Stimulated activated naive CD8-positive, alpha-beta T cell treated with anti-CD3 and anti-CD28 coated beads, Interleukin-15, amount 100 ng/mL, for 72 hours (primary cell): Measurements from ENCODE around the gene VPS13C.
A peak's percentile ranks its signal among the peaks of the same experiment; 100 is the strongest.

Source experiments
- ATAC-seq: fragments of 150-1000 bp; cut with Tn5 transposase; 2 replicates; pipeline ENCODE4 v1.10.0; 2021; ENCODE audit warnings: mild to moderate bottlenecking, moderate library complexity
- DNase-seq, 2 donors: peaks; one replicate each; pipeline ENCODE4 v3.0.0; 2021 to 2022
- H3K27ac Mint-ChIP-seq, 2 donors: one replicate each; pipeline ENCODE4 v1.8.0; 2022; ENCODE audit warnings: mild to moderate bottlenecking in 2 of 2, mixed read lengths in 2 of 2, moderate library complexity in 2 of 2
- H3K27me3 Mint-ChIP-seq: one replicate; pipeline ENCODE4 v1.8.0; 2022; ENCODE audit warnings: mixed read lengths
- H3K4me1 Mint-ChIP-seq: one replicate; pipeline ENCODE4 v1.8.0; 2022; ENCODE audit warnings: mild to moderate bottlenecking, mixed read lengths
- H3K4me3 Mint-ChIP-seq, 2 donors: one replicate each; pipeline ENCODE4 v1.8.0; 2022; ENCODE audit warnings: mild to moderate bottlenecking in 2 of 2, mixed read lengths in 2 of 2, moderate library complexity in 1 of 2
- H3K9me3 Mint-ChIP-seq, 2 donors: one replicate each; pipeline ENCODE4 v1.8.0; 2022; ENCODE audit warnings: mixed read lengths in 2 of 2

VPS13C gene

DNA sequence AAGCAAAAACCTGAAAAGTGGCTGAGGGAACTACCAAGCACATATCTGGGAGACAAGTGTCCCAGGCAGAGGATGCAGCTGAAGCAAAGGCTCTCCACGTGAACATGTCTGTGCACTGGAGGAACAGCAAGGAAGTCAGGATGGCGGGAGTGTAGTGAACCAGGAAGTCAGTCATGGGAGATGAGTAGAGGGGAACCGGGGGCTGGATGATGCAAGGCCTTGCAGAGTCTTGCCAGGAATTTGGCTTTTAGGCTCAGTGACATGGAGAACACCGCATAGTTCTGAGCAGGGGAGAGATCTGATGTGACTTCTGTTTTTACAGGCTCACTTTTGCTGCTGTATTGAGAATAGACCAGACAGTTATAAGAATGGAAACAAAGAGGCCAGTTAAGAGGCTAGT is 25.5 kb upstream of the VPS13C start:
- H3K27me3 Mint-ChIP-seq: peaks cover 16% of the 10 kb centered on the region
- no peak overlapping the region for H3K4me3 Mint-ChIP-seq
- peak overlapping the region in 1 of 2 donors; percentile 79 for H3K27ac Mint-ChIP-seq
- no peaks in the 10 kb centered on the region for H3K4me1 Mint-ChIP-seq
- H3K9me3 Mint-ChIP-seq: peaks cover 6 to 24% of the 10 kb centered on the region in 2 donors
- ATAC-seq: no peak
- no peak for DNase-seq

DNA sequence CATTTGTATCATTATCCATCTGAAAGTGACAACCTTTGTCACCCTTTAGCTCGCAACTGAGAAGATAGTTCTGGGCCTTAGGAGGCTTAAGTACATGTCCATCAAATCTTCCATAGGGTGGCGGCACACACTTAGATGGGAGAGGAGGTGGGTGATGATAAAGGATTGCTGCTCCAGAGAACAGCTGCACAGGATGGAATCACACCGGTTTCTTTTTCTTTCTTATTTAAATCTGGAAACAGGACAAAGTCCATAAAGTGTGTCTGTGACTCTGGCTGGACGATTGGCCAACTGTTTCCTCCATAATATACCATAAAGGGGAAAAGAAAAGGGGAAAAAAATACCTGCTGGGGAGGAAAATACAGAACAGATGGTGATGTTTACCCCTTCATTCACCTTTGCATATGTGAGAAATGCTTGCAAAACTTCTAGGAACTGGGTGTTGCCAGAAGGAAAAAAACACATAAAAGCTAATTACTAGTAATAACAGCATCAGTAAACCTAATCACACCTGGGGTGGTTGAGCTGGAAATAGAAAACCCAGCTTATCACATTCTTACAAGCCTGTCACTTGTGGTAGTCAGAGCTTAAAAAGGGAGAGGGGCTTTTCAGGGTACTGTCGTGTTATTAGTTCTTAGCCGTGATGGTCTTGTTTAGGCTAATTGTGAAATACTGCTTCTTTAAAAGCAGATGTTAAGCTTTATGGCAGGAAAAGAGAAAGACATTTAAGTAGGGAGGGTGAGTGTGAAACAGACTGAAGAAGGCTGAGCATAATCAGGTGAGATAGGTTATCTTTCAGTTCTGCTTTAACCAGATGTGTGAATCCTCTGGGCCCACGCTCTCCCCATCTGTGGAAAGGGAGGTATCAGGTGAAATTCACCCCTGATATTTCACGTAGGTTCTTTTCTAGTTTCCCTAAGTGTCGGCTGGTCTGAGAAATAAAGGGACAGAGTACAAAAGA is 23.2 kb upstream of the VPS13C start:
- H3K27me3 Mint-ChIP-seq: peaks cover 14% of the 10 kb centered on the region
- no peak for ATAC-seq
- peaks cover 6 to 24% of the 10 kb centered on the region in 2 donors for H3K9me3 Mint-ChIP-seq
- H3K4me3 Mint-ChIP-seq: no peak overlapping the region
- H3K27ac Mint-ChIP-seq: no peak overlapping the region
- H3K4me1 Mint-ChIP-seq: no peaks in the 10 kb centered on the region
- no peak for DNase-seq

DNA sequence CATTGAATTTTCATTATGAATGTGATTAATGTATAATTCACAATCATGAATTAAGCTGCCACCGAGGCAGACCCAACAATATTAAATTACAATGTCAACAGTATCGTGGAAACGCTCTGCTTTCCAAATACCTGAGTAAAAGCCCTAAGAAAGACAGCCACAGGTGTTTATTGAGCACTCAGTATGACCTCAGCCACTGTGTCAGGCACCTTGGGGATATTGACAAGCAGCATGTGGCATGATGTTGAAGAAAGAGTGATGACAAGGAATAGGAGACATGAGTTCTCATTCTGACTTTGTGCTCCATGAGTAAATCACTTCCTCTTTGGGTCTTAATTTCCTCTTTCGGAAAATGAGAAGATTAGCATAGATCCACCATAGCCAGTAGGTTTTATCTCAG is 19.3 kb upstream of the VPS13C start:
- peaks cover 14% of the 10 kb centered on the region for H3K27me3 Mint-ChIP-seq
- ATAC-seq (no peak), DNase-seq (no peak)
- H3K27ac Mint-ChIP-seq: no peak overlapping the region
- no peaks in the 10 kb centered on the region for H3K4me1 Mint-ChIP-seq
- peaks cover 6 to 20% of the 10 kb centered on the region in 2 donors for H3K9me3 Mint-ChIP-seq
- no peak overlapping the region for H3K4me3 Mint-ChIP-seq

DNA sequence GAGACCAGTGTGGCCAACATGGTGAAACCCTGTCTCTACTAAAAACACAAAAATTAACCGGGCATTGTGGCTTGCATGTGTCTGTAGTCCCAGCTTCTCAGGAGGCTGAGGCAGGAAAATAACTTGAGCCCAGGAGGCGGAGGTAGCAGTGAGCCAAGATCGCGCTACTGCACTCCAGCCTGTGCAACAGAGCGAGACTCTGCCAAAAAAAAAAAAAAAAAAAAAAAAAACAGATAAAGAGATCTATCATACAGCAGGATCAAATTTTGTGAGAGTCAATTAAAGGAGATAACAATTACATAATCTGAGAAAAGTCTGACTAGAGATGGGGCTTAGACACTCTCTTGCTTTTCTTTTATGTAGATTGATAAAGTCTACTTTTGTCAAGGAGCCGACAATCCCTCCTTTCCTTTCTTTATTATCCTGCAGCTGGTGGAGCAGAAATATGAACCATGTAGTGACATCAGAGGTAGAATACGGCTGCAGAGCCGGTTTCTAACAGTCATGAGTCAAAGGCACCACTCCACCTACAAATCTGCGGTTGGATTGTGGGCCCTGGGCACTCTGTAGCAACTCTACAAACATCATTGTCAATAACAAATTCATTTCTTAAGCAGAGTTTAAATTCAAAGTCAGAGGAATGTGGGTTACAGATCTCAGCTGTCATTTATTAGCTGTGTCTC is 15.5 kb upstream of the VPS13C start:
- Mint-ChIP-seq H3K4me1 (no peaks in the 10 kb centered on the region), H3K4me3 (no peak overlapping the region), H3K9me3 (no peaks in the 10 kb centered on the region), H3K27ac (no peak overlapping the region), H3K27me3 (peaks cover 17% of the 10 kb centered on the region)
- DNase-seq (no peak), ATAC-seq (no peak)

DNA sequence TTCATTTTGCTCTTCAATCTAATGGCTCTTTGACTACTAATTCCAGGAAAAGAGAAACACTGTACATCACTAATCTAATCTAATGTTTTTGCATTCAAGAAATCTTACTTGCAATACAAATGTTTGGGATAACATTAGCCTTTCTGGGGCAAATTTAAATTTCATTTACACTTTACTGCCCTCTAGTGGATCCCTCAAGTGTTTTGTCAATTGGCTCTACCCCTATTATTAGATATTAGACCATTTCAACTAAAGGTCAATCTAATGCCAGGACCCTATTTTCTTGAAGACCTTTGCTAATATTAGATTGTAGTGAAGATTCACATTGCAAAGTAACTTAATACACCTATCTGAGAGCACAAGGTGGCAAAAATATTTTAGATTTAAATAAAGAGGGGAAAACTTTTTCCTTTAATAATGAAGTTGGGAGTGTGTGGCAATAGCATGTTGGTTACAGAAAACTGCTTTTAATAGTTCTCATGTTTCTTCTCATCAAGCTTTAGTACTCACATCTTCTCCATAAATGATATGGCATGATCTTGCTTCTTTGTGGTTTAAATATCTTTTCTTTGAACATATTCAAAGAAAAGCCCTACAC is 11.6 kb upstream of the VPS13C start:
- Mint-ChIP-seq H3K4me1 (peaks cover 15% of the 10 kb centered on the region), H3K27me3 (peaks cover 25% of the 10 kb centered on the region), H3K9me3 (no peaks in the 10 kb centered on the region), H3K4me3 (no peak overlapping the region), H3K27ac (no peak overlapping the region)
- DNase-seq: no peak
- no peak for ATAC-seq

DNA sequence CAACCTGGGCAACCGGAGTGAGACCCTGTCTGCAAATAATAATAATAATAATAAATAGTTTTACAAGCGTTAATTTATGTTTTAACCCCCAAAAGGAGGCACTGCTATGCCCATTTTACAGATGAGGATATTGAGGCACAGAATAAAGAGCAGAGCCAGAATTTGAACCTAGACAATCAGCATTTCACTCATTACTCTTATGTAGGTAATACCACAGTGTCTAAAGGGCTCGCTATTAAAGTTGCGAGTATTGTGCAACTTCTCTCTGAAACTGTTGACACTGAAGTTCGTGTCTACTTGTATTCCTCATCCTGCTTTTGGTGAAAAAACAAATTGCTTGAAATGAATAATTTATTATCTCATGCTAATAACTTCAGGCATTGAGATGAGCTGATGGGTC is 9.3 kb upstream of the VPS13C start:
- Mint-ChIP-seq H3K4me3 (no peak overlapping the region), H3K9me3 (no peaks in the 10 kb centered on the region)

DNA sequence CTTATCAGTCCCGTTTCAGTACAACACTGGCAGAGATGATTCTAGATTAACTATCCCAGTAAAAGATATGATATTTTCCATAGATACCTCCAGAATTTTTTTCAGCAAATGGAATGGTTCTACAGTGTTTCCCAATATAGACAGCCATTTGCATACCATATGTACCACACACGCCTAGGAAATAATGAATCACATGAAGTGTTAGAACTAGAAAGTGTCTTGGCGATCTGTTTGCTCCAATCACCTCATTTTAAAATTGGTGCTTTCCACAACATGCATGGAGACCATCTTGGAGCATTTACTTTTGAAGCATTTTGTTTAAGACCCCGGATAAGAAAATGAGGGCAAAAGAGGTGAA is 8.5 kb upstream of the VPS13C start:
- ATAC-seq (peak; percentile 31), DNase-seq (no peak)
- Mint-ChIP-seq H3K9me3 (no peaks in the 10 kb centered on the region), H3K27ac (peak overlapping the region; percentile 10 to 46), H3K4me1 (peaks cover 25% of the 10 kb centered on the region), H3K4me3 (peak overlapping the region; percentile 69 to 73), H3K27me3 (peaks cover 35% of the 10 kb centered on the region)

More for the DNA sequence above, 9.3 kb upstream of the VPS13C start:
- no peak for DNase-seq
- H3K27me3 Mint-ChIP-seq: peaks cover 37% of the 10 kb centered on the region
- peaks cover 23% of the 10 kb centered on the region for H3K4me1 Mint-ChIP-seq
- no peak overlapping the region for H3K27ac Mint-ChIP-seq
- ATAC-seq: no peak

DNA sequence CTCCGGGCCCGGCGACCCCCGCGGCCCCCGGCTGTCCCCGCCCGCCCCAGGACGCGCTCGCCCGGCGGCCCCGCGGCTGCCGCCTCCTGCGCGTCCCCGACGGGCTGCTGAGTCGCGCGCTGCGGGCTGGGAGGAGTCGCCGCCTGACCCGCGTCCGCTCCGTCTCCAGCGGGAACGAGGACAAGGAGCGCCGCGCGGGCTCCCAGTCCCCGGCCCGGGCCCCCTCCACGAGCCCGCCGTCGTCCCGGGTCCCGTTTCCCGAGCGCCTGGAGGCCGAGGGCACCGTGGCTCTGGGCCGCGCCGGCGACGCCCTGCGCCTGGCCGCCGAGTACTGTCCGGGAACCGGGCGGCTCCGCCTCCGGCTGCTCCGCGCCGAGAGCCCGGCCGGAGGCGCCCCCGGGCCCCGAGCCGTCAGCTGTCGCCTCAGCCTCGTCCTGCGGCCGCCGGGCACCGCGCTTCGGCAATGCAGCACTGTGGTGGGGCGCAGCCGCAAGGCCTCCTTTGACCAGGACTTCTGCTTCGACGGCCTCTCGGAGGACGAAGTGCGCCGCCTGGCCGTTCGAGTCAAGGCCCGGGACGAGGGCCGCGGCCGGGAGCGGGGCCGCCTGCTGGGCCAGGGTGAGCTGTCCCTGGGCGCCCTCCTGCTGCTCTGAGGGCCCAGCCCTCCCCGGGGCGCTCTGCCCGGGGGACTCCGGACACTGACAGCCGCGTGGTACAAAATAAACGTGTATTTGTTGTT is 8.0 kb upstream of the VPS13C start:
- H3K4me3 Mint-ChIP-seq: peak overlapping the region; percentile 69 to 73
- no peaks in the 10 kb centered on the region for H3K9me3 Mint-ChIP-seq
- no peak overlapping the region for H3K27ac Mint-ChIP-seq
- peaks cover 39% of the 10 kb centered on the region for H3K27me3 Mint-ChIP-seq
- ATAC-seq (peak; percentile 68), DNase-seq (peak; percentile 25 to 49)
- H3K4me1 Mint-ChIP-seq: peaks cover 30% of the 10 kb centered on the region

DNA sequence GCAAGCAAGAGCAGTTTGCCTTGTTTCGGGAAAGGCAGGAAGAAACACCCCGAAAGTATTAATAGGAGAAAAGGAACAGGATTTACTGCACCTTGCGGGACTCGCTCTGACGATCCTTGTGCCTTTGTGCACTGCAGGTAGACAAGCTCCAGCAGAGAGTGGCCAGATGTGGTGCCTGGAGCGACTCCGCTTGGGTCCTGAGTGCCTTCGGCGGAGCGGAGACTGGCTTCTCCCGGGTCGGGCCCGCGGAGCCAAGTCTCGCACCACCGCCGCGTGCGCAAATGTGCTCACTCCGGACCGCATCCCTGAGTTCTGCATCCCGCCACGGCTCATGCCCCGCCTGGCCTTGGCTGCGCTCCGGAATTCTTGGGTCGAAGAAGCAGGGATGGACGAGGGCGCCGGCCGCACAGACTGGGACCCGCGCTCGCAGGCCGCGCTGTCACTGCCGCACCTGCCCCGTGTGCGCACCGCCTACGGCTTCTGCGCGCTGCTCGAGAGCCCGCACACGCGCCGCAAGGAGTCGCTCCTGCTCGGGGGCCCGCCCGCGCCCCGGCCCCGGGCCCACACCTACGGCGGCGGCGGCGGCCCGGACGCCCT is 7.3 kb upstream of the VPS13C start:
- peaks cover 39% of the 10 kb centered on the region for H3K27me3 Mint-ChIP-seq
- peaks cover 37% of the 10 kb centered on the region for H3K4me1 Mint-ChIP-seq
- DNase-seq (peak; percentile 32 to 37), ATAC-seq (peak; percentile 77)
- H3K9me3 Mint-ChIP-seq: no peaks in the 10 kb centered on the region
- peak overlapping the region; percentile 21 to 74 for H3K27ac Mint-ChIP-seq
- H3K4me3 Mint-ChIP-seq: peak overlapping the region; percentile 88 to 89

DNA sequence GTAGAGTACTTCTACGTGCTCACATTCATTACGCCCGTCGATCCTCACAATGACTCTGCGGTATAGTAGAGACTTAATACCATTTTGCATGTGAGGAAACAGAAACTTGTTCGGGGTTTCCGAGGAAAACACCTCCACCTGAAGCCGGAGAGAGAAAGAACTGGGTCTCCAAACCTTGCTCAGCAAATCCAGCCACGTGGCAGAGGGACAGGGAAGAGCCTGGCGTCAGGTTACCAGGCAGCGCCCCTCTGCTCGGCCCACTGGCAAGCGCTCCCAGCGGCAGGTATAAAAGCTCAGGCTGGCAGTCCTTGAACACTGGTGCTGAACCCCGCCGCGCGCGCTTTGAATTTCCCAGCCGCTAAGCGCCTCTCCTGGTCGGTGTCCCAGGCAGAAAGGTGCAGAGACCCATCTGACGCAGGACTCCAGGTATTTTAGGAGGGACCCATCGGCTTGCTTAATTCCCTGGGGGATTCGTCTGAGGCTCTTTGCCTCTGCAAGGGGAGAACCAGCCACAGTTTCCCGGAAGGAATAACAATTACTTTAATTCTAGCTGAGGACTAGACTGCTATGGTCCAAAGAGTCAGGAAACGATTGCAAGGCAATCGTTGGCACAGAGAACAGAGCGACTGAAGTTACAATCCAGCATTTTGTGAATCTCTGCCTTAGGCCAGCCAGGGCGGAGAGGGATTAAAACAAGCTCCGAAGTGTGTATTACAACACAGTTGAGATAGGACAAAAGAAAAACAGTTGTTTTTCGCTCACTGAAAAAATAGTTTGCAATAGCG is 6.6 kb upstream of the VPS13C start, which contains the start of gene C2CD4A:
Gene C2CD4A, plus strand, starts transcription at position 315 of the 785 bp plus-strand sequence. CDS start 637 bp downstream, outside the sequence.
- DNase-seq: peak; percentile 43 to 48
- peak within 1 kb of the TSS; percentile 21 to 74 for H3K27ac Mint-ChIP-seq
- peaks cover 39% of the 10 kb centered on the region for H3K27me3 Mint-ChIP-seq
- H3K9me3 Mint-ChIP-seq: no peaks in the 10 kb centered on the region
- H3K4me3 Mint-ChIP-seq: peak within 1 kb of the TSS; percentile 88 to 89
- peak; percentile 69 for ATAC-seq
- H3K4me1 Mint-ChIP-seq: peaks cover 44% of the 10 kb centered on the region

DNA sequence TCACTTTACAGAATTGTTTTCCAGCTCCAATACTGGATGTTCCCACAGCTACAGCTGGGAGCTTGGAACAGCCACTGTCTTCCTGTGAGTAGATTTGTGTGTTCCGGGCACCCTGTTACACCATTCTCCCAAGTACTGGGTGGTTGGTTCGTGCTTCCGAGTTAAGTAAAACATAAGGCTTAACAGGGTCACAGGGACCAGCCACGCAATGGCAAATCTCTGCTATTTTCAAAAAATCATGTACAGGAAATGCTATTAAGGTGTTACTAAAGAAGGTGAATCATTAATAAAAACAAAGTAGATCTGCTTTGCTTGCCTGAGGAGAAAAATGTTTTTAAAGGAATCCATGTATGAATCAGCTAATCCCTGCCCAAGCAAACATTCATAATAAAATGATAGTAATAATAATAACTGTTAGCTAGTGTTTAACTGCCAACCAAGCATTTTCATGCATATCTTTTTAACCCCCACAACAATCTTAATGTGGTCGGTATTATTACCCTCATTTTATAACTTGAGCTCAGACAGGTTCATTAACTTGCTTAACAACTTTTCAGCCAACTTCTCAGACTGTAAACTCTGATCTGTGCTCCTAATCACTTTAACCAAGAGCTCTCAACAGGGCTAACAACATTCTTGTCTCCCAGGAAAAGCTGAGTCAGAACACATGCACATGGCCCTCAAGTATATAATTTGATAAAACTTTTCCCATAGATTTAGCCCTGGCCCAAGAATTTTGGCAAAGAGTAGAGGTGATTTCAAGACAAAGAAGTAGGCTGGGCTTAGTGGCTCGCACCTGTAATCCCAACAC is 3.8 kb upstream of the VPS13C start:
- no peak overlapping the region for H3K27ac Mint-ChIP-seq
- no peak for ATAC-seq
- DNase-seq: no peak
- no peak overlapping the region for H3K4me3 Mint-ChIP-seq
- H3K27me3 Mint-ChIP-seq: peaks cover 33% of the 10 kb centered on the region
- H3K9me3 Mint-ChIP-seq: no peaks in the 10 kb centered on the region
- H3K4me1 Mint-ChIP-seq: peaks cover 56% of the 10 kb centered on the region

DNA sequence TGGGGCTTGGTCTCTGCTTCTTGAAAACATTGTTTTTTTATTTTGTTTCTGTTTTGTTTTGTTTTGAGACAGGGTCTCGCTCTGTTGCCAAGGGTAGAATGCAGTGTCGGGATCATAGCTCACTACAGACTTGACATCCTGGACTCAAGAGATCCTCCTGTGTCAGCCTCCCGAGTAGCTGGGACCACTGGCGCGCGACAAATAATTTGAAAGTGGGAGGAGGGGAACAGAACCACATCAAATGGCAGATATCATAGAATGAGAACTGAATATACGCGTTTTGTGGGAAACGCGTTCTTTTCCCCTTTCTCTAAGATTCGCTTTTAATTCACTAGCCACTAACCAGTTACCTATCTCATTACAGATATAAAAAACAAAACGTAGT is 641 bp upstream of the VPS13C start:
- H3K9me3 Mint-ChIP-seq: no peaks in the 10 kb centered on the region
- peak overlapping the region; percentile 88 to 95 for H3K4me3 Mint-ChIP-seq
- ATAC-seq (no peak), DNase-seq (no peak)
- peak overlapping the region; percentile 92 to 97 for H3K27ac Mint-ChIP-seq
- H3K27me3 Mint-ChIP-seq: peaks cover 12% of the 10 kb centered on the region
- H3K4me1 Mint-ChIP-seq: peaks cover 55% of the 10 kb centered on the region

DNA sequence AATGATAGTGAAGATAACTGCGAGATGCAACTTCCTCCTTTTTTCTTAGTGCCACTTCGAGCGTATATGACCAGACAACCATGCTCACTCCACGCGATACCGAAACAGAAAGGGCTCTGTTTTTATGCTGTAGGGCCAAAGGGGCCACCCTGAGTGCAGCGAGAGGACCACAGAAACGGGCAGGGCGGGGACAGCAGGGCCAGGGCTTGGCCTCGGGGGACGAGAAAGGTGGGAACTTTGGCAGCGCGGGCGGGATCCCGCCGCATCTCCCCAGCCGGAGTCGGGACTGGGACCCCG is 483 bp downstream of the VPS13C start:
- H3K4me1 Mint-ChIP-seq: peaks cover 60% of the 10 kb centered on the region
- H3K27me3 Mint-ChIP-seq: peaks cover 9% of the 10 kb centered on the region
- peak overlapping the region; percentile 88 to 95 for H3K4me3 Mint-ChIP-seq
- DNase-seq: peak; percentile 74 to 78
- ATAC-seq: peak; percentile 83
- H3K27ac Mint-ChIP-seq: peak overlapping the region; percentile 96 to 97
- no peaks in the 10 kb centered on the region for H3K9me3 Mint-ChIP-seq
